Fibroblast of villous mesenchyme (primary cell): Measurements from ENCODE around the gene APPL2. TPM values are rescaled to one million over a fixed set of nuclear protein-coding genes. Genes with fewer than 3 reads are reported as not detected.

ENCODE experiments used
- DNase-seq: peaks from one replicate; pipeline ENCODE4 v3.0.0-alpha.2; 2010; ENCODE audit warnings: low read depth
- H3K4me3 ChIP-seq: 2 replicates; pipeline ENCODE4 v1.5.1; 2011; ENCODE audit warnings: low read depth, mild to moderate bottlenecking, low read length
- total RNA-seq: library from RNA; depleted of rRNA; stranded (reverse); fragments of >200 nt; gene quantifications from 2 replicates; pipeline ENCODE4 v1.2.3, GENCODE V29; 2012
- TF ChIP-seq, protein P1 (sequence below): IDR thresholded peaks from 2 replicates; pipeline ENCODE4 v1.5.1; 2012; ENCODE audit warnings: low read depth, mild to moderate bottlenecking, low read length; ENCODE audit not compliant: insufficient read depth

The APPL2 gene
- total RNA-seq, 1 donor = 60.9 TPM

DNA sequence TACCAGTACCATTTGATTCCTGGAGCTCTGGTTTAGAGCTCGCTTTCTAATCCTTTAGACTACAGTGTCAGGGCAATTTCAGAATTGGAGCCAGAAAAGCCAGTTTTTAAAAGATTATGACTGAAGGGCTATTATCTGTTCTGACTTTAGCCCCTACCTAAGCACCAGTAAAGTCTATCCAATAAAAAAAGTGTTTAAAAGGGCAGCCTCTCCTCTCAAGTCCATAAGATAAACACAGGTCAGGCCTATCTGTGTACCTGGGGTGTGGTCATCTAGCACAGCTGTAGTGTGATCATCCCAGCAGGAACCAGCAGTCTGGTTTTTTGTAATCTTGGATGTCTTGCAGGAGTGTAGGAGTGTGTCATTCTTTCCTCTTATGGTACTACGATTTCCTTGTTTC lies 6.6 kb downstream of the APPL2 start:
- peak; percentile 66 for DNase-seq
- TF ChIP-seq, protein P1, sequence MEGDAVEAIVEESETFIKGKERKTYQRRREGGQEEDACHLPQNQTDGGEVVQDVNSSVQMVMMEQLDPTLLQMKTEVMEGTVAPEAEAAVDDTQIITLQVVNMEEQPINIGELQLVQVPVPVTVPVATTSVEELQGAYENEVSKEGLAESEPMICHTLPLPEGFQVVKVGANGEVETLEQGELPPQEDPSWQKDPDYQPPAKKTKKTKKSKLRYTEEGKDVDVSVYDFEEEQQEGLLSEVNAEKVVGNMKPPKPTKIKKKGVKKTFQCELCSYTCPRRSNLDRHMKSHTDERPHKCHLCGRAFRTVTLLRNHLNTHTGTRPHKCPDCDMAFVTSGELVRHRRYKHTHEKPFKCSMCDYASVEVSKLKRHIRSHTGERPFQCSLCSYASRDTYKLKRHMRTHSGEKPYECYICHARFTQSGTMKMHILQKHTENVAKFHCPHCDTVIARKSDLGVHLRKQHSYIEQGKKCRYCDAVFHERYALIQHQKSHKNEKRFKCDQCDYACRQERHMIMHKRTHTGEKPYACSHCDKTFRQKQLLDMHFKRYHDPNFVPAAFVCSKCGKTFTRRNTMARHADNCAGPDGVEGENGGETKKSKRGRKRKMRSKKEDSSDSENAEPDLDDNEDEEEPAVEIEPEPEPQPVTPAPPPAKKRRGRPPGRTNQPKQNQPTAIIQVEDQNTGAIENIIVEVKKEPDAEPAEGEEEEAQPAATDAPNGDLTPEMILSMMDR = no peak

DNA sequence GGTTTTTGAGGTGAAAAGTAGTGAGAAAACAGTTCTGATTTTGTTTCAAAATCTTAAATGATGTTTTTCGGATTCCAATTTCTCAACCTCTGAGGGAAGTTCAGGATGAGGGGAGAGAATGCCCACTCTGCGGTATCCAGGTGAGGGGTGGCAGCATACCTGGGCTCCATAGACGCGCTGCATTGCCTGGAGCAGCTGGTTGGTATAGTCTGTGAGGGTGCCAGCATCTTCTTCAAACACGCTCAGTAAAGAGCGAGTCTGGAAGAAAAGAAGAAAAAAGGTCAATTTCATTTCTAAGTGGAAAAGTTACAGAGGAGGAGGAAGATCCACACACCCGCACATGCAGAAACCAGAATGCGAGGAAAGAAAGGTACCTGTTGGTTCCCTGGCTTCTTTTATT lies 7.0 kb downstream of the APPL2 start:
- H3K4me3 ChIP-seq = no peak overlapping the region
- no peak for DNase-seq
- TF ChIP-seq, protein P1 = no peak

More for the DNA sequence above, 6.6 kb downstream of the APPL2 start:
- no peak overlapping the region for H3K4me3 ChIP-seq

DNA sequence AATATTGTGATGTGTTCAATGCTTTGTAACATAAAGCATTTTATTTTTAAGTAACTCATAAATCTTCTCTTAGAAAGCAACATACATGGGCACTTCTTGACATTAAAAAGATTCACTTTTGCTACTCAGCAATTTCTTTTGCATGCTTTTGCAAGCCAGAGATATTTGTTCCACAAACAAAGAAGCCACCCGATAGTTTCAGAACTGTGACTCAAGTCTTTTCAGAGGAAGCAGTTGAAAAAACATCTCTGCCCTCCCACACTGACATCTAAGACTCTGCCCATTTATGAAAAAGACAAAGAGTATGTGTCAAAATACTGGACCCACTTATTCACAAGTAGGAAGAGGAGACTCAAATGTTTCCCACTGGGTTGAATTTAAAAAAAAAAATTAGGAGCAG lies 7.5 kb downstream of the APPL2 start:
- peak; percentile 53 for DNase-seq
- TF ChIP-seq, protein P1 = no peak
- no peak overlapping the region for H3K4me3 ChIP-seq

DNA sequence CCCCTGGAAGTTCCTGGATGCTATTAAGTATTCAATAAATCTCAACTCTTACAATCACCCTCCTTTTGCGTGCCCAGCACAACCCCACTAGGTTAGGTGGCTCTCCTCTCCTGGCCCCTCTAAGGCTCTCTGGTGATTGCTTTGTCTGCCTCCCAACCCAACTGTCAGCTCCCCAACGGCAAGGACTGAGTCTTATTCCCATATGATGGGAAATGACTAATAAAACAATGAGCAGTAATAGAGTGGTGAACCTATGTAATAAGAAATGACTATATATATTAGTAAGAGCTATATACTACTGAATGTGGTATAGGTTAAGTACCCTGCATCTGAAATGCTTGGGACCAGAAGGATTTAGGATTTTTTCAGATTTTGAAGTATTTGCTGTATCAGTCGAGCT lies 8.1 kb downstream of the APPL2 start:
- TF ChIP-seq, protein P1 = no peak
- DNase-seq = no peak
- no peak overlapping the region for H3K4me3 ChIP-seq

DNA sequence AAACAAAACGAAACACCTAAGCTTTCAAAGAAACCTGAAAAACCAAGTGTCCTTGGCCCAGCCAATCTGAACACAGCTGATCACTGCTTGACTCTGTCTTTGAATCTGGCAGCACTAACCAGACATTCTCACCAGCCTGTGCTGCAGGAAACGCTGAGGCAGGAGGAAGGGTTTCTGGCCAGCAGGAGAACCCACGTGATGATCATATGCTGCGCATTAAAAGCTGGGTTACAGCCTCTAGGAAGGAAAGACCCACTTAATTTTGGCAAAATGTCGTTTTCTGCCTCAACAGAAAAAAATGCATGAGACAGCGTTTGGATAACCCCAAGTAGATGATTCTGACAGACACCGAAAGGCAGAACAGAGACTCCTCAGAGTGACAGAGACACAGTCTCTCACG lies 9.8 kb downstream of the APPL2 start:
- no peak overlapping the region for H3K4me3 ChIP-seq
- TF ChIP-seq, protein P1 = no peak
- DNase-seq = peak; percentile 89

DNA sequence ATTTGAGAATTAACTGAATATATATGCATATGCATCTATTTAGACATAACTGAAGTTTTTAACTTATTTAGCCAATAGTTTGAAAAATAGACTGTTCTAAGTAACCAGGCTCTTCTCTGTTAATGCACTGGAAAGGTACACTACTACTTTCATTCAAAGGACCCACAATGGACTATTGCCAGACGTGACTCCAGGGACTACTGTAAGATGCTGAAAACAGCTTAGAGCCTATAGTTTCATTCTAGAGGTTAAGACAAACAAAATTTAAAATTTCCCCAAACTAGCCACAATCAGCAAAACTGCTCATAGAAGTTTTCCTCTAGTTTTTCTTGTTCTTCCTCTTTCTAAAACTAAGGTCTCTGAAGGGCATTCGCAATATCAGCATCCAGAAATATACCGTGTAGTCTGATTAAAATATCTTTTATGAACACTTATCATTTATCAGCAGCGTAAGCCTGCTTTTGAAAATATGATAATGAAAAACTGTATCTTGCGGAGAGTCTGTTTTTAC lies 10.4 kb downstream of the APPL2 start:
- H3K4me3 ChIP-seq = no peak overlapping the region
- DNase-seq = no peak
- TF ChIP-seq, protein P1 = no peak

DNA sequence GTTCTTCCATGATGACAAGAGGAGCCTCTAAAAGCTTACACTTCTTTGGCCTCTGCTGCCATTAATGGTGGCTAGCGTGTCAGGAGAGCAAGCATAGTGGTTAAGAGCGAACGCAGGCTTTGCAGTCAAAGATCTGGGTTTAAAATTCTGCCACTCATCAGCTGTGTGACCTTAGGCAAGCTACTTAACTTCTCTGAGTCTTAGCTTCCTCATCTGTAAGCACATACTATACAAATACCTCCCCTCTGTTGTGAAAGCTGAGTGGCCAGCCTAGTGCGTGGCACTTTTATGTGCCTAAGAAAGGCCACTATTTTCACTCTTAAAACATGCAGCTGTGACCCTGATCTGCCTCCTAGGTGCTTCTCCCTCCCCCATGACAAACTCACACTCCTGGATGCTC lies 11.6 kb downstream of the APPL2 start:
- no peak for DNase-seq
- TF ChIP-seq, protein P1 = no peak
- no peak overlapping the region for H3K4me3 ChIP-seq
